Left renal cortex interstitium (tissue), 4 donors: ENCODE measurements around the gene ZC3H7A. TPM values are rescaled to one million over a fixed set of nuclear protein-coding genes. Genes with fewer than 3 reads are reported as not detected.
"Not testable (repeated sequence)": the region's sequence is repeated elsewhere in the genome, so short reads cannot be mapped to it uniquely, and the experiment has no call there.

Experiments
- DNase-seq, 4 donors: peaks; one replicate each; pipeline ENCODE4 v3.0.0-alpha.2; 2013; ENCODE audit warnings: low read depth in 4 of 4, low spot score in 2 of 4, missing footprints in 1 of 4
- polyA plus RNA-seq, 4 donors: library from polyadenylated mRNA; unstranded; fragments of 120-200 nt; gene quantifications; one replicate each; pipeline ENCODE4 v1.2.1, GENCODE V29; 2013; ENCODE audit not compliant: insufficient read length in 4 of 4

ZC3H7A gene
- polyA plus RNA-seq, 4 donors = 64.1 to 113 (median 84.7) TPM

DNA sequence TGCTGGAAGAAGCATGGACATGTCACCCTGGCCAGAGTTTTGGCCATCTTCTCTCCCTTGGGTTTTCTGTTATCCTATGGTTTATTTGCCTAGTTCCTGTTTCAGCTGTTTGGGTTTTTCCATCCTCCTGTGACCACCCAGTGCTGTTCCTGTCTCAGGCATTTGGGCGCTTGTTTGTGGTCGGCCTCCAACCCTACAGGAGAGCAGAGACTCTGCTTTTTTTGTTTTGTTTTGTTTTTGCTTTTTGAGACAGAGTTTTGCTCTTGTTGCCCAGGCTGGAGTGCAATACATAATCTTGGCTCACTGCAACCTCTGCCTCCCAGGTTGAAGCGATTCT is 3.3 kb upstream of the ZC3H7A start:
- DNase-seq = no peak

DNA sequence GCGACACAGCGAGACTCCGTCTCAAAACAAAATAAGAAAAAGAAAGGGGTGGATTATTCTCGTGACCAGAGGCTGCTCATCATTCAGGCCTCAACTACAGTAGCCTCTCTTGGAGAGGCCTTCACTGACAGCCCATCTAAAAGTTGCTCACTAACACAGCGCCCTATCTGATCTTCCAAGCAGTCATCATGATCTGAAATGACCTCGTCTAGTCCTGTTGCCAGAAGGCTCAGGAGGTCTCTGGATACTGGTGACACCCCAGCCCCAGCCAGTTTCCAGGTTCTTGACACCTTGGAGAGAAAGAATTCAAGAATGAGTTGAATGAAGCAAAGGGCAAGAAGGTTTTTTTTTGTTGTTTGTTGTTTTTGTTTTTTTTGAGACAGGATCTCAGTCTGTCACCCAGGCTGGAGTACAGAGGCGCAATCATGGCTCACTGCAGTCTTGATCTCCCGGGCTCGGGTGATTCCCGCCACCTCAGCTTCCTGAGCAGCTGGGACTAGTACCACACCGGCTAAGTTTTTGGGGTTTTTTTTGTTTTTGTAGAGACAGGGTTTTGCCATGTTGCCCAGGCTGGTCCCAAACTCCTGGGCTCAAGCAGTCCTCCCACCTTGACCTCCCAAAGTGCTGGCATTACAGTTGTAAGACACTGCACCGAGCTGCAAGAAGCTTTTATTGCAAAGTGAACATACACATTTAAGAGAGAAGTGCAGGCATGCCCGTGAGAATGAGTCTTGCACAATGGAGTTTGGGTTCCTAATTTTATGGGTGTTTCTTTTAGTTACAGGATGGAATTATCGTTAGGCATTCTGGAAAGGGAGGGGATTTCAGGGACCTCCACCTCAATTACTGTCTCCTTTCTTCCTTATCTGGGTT is 2.7 kb upstream of the ZC3H7A start:
- DNase-seq = no peak

DNA sequence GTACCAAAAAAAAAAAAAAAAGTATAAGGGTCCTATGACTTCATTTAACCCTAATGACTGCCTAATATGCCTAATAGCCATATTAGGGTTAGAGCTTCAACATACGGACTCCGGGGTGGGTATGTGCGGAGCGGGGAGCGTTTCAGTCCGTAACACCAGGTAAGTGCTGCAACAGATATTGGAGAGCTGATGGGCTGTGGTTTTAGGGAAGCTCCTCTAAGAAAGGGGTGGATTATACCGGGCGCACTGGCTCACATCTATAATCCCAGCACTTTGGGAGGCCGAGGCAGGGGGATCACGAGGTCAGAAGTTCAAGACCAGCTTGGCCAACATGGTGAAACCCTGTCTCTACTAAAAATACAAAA is 1.9 kb upstream of the ZC3H7A start:
- DNase-seq = no peak

DNA sequence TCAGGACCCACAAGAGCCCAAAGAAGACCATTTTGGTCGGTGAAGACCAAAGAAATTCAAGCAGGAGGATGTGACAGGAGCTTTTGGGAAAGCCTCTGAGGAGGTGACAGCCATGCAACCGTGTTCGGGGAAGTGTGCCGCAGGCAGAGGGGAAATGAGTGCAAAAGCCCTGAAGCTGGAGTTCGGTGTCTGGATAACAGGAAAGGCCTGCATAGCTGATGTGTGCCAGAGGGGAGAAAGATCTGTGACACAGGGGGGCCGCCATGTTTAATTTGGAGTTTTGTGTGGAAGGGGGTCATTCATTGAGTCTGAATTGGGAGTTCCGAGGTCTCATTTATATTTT is 870 bp upstream of the ZC3H7A start:
- DNase-seq = no peak

DNA sequence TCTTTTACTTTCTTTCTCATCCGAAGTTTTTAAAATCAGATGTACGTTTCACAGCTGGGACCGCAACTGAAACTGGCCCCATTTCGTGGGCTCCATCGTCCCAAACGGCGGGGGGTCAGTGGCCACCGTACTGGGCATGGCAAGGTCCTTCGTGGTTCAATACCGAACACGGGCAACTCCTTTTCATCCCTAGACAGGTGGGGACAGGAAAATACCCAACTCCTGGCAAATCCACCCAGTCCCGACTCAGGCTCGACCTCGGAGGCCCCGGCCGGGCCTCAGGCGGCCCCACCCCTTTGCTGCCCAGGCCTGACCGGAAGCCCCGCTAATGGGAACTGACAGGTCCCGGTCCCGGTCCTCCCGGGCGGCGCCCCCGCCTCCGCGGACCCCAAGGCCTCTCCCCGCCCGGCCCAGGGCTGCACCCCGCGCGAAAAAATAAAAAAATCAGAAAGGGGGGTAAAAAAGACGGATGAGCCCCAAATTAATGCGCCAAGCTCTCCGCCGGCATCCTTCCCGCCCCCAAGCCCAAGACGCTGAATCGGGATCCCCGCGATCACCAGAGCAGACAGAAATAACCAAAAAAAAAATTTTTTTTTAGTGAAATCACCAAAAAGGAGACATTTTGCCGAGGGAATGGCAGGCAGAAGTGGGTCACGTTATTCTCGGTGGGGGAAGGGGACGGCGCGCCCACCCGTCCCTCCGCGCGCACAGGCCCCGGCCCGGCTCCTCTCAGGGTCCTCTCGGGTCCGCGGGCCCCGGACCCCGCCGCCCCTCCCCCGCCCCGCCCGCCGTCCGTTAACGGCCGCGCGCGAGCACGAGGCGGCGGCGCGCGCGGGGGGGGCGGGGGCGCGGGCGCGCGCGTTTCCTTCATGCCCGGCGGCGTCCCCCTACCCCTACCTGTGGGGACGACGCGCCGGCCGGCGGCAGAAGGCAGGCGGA is 562 bp downstream of the ZC3H7A start:
- DNase-seq = no peak

DNA sequence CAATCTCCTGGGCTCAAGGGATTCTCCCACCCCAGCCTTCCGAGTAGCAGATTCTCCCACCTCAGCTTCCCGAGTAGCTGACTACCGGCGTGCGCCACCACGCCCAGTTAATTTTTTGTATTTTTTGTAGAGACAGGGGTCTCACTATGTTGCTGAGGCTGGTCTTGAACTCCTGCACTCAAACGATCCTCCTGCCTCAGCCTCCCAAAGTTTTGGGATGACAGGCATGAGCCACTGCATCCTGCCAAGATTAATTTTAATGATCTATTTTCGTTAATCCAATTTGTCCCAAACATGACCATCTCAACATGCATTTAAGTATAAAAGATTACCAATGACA is 1.2 kb downstream of the ZC3H7A start:
- no peak for DNase-seq

DNA sequence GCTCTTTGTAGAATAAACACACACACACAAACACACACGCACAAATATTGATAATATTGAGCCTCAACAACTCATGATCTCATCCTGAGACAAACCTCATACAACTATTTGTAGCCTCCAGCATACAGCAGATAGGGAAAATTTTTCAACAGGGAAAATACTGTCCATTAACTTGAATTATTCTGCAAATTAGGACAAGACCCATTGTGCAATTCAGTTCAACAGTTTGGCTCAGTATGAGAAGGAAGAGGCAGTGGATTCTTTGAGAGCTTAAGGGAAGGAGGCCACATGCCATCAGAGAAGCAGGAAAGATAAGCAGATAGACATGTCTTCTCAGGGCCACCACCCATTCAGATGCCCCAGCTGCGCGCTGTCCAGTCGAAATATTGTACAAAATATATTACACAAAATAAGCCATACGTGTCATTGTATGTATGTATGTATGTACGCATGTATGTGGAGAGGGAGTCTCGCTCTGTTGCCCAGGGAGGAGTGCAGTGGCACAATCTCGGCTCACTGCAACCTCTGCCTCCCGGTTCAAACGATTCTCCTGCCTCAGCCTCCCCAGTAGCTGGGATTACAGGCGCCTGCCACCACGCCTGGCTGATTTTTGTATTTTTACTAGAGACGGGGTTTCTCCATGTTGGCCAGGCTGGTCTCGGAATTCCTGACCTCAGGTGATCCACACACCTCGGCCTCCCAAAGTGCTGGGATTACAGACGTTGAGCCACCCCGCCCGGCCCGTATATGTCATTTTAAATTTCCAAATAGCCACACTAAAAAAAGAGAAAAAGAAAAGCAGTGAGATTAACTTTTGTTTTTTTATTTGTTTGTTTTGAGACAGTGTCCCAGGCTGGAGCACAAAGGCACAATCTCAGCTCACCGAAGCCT is 1.8 kb downstream of the ZC3H7A start:
- no peak for DNase-seq

DNA sequence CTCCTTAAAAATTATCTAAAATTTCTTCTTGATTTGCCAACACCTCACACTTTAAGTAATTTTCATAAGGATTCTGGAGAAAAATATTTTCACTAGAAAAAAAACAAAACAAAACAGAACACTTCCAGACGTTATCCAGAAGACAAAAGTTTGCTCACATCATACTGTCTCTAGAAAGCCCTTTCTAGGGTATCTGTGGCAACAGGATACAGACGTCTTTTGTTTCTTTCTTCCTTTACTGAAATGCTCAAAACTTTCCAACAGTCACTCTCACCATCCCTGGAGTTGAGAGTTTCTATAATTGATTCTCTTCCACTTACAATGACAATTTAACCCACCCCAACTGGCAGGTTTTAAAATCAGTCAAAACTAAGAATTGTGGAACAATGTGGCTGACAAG is 2.6 kb downstream of the ZC3H7A start:
- DNase-seq = no peak

DNA sequence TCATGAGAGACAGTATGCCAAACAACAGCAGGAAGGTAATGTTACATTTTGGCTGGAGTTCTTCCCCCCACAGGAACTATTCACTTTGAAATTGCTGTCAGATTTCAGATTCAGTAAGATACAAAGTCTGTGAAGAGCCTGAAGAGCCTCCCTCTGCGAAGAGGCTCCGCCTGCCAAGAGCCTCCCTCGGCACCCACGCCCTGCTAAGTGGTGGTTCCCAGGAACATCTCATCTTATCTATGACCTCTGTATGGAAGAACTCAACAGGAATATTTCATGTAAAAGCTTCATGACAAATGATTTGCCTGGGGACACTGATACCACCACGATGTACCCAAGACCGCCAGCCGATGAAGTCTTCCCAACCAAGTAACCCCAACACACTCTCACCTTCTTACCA is 3.2 kb downstream of the ZC3H7A start:
- DNase-seq = no peak

DNA sequence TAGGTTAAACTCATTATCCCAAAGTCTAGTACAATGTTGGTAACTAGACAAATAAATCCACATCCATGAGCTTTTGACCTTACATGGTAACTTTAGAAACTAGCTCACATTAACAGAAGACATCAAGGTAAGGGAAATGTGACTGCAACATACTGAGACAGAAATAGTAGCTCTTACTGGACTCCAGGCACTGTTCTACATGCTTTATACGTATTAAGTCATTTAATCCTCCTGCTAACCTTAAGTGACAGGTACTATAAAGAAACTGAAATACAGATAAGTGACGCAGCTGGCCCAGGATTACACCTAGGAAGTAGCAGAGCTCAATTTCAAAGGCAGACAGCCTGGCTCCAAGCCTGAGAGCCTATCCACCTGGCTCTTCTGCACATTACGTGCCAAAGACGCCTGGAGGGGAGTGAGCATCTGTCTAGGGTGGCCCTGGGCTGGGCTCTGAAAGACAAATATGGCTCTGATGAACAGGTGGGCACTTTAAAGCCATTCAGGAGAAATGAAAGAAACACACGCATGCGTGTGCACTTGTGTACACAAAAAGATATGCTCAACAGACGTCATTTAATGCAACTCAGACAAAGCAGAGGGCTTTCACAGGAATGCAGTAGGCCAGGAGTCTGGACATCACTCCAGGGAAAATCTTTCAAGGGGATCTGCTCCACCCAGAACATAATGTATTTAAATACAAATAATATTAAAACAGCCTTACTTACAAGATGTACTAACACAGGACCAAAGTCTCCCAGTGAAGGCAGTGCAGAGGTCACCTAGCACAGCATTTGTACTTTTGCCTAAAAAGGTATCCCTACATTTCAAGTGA is 4.4 kb downstream of the ZC3H7A start:
- no peak for DNase-seq

DNA sequence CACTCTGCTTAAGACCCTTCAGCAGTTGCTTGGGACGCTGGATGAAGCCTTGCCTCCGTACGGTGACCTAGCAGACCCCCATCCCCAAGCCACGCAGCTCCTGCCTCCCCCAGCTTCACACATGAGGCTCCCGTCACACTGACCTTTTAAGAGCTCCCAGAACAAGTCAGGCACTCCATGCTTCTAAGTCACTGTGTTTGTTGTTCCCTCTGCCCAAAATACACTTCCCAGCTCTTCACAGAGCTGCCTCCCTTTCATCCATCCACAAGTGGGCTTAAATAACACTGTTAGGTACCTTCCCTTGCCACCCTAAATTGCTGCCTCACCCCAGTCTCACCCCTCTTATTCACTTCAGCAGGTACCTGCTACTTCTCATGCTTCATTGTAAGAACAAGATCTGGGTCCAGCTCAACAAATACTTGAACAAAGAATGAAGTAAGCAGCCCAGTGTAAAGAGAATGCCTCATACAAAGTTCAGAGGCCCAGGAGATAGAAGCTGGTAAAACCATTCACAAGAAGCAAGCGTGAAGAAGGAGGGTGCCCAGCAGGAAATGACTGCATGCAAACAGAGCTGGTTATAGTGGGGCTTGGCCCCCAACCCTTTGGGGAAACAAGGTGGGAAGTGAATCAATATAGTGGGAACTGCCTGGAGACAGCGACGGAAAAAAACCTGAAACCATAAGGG is 5.8 kb downstream of the ZC3H7A start:
- no peak for DNase-seq

DNA sequence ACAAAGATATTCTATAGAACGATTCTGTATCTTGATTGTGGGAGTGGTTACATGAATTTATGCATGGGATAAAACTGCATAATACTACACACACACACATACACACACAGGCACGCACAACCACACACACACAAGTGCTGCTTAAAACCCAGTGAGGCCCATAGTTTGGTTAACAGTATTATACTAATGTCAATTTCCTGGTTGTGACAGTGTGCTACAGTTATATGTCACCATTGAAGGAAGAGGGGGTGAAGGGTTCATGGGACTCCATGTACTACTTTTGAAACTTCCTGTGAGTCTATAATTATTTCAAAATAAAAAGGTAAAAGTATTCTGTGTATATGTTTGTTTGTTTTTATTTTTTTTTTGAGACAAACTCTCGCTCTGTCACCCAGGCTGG is 8.1 kb downstream of the ZC3H7A start:
- no peak for DNase-seq

DNA sequence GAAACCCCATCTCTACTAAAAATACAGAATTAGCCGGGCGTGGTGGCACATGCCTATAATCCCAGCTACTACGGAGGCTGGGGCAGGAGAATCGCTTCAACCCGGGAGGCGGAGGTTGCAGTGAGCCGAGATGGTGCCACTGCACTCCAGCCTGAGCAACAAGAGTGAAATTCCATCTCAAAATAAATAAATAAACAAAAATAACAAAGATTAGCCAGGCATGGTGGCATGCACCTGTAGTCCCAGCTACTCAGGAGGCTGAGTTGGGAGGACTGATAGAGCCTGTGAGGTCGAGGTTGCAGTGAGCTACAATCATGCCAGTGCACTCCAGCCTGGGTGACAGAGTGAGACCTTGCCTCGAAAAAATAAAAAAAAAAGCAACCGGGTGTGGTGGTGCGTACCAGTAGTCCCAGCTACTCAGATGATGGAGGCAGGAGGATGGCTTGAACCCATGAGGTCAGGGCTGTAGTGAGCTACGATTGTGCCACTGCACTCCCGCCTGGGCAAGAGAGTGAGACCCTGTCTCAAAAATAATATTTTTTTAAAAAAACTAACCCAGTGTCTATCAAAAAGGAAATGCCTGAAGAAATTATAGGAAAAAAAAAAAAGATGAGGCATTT is 12.0 kb downstream of the ZC3H7A start:
- not testable (repeated sequence) for DNase-seq

DNA sequence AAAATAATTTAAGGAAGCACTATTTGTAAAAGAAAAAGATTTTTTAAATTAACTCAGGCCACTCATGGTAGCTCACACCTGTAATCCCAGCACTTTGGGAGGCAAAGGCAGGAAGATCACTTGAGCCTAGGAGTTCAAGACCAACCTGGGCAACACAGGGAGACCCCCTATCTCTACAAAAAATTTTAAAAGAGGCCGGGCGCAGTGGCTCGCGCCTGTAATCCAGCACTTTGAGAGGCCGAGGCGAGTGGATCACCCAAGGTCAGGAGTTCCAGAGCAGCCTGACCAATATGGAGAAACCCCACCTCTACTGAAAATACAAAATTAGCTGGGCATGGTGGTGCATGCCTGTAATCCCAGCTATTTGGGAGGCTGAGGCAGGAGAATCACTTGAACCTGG is 12.7 kb downstream of the ZC3H7A start:
- not testable (repeated sequence) for DNase-seq

DNA sequence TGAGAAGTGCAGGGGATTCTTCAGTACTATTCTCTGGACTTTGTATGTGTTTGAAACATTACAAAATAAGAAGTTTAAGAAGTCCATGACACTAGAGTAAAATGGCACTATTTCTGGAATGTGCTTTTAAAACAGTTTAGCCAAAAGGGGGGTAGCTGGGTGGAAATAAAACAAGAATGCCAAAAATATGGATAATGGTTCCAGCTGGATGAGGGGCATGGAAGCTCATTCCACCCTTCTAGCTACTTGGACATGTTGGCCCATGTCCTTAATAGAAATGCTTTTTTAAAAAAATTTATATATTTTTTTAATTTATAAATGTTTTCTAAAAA is 13.1 kb downstream of the ZC3H7A start:
- no peak for DNase-seq

DNA sequence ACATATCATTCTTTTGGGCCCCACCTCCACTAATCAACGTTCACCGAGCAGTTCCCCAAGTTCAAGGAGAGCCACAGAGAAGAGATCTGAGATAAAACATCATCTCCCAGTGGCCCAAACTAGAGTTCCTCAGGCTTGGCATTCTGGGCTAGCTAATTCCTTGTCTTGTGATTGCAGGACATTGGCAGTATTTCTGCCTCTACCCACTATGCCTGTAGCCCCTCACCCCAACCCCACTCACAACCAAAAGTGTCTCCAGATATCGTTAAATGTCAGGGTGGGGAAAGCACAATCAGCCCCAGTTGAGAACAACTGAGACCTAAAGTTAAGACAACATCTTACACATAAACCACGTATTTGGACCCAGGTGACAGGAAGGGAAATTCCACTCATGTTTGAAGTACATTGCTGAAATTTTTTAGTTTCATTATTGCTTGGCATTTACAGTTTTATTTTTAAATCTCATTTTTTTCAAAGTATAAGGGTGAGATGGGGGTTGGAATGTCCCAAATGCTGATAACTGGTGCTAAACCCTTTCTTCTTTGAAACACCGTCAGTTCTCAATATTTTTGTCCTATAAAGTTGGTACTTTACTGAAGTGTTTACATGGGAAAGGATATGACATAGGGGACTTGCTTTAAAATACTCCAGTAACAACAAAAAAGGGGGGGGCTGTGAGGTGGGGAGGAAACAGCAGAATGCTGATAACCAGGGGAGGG is 13.6 kb downstream of the ZC3H7A start:
- no peak for DNase-seq

DNA sequence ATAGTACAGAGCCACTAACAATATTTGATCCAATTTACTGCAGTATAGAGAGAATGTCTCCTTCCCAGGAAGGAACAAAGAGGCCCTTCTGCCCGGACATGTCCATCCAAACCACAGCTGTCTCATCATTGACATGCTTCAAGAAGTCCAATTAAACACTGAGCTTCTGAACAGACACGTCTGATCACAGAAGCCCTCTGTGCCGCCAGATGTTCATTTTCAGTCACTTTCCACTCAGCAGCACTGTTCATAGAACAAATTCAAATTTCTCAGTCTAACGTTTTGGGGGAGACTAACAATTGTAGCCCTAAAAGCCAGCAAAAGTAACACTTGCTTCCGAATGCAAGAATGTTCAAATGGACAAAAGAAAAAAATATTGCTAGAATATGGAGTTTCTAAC is 15.3 kb downstream of the ZC3H7A start:
- no peak for DNase-seq

DNA sequence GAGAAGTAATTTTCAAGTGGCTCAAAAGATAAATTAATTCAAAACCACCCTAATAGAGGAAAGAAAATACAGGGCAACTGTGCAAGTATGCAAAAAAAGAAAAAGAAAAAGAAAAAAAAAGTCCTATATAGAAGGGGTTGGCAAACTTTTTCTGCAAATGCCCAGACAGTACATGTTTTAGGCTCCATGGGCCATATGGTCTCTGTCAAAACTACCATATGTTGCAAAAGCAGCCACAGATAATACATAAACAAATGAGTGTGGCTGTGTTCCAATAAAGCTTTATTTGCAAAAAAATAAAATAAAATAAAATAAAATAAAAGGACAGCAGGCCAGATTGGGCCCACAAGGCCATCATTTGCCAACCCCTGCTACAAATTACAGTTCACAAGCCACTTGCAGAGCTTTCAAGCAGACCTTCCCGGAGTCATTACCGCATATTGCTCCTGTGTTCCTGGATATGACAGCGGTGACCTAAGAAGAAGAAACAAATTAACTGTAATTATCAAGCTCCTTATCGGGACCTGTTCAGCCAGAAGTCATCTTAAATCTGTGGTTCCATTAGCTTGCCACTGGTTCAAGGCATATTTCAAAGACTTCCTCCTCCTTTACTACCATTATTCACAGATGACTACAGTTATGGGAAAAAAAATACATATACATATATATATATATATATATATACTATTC is 15.9 kb downstream of the ZC3H7A start:
- no peak for DNase-seq
